Upper lobe of left lung (tissue), 4 donors: ENCODE data around the gene ALDH5A1.

Experiments
- EP300 ChIP-seq, 4 donors: sonication (generic); formaldehyde crosslinking; IDR thresholded peaks; one replicate each; pipeline ENCODE4 v1.5.1; 2017; ENCODE audit warnings: antibody characterized with exemption in 4 of 4, control low read depth in 2 of 4
- POLR2A ChIP-seq, 4 donors: fragments of 450-650 bp; IDR thresholded peaks; one replicate each; pipeline ENCODE4 v1.5.1; 2016 to 2017; ENCODE audit warnings: antibody characterized with exemption in 4 of 4, mild to moderate bottlenecking in 2 of 4
- POLR2AphosphoS5 ChIP-seq, 2 donors: sonication (generic); formaldehyde crosslinking; IDR thresholded peaks; one replicate each; pipeline ENCODE4 v1.5.1; 2017; ENCODE audit warnings: antibody characterized with exemption in 2 of 2
- TF ChIP-seq, protein P1 (sequence below), 6 experiments: fragments of 450-650 bp in 4 of 6; fragments of 200-600 bp in 2 of 6; sonication (generic) in 2 of 6; IDR thresholded peaks; one replicate each; pipeline ENCODE4 v1.5.1; 2016 to 2019; ENCODE audit warnings: antibody characterized with exemption in 6 of 6

DNA sequence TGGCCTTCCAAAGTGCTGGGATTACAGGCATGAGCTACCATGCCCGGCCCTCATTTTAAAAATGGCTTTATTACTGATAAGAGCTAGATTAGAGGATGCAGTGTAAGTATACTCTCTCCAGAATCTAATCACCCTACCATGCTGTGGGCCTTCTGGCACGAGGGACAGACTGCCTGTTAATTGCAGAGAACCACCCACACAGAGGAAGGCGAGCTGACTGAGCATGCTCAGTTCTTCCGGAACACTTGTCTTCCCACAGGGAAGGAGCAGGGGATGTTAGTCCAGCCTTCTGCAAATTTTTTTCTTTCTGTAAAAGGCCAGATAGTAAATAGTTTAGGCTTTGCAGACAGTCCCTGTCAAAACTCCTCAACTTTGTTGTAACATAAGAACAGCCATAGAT, 48.9 kb downstream of the ALDH5A1 start:
- TF ChIP-seq, protein P1, sequence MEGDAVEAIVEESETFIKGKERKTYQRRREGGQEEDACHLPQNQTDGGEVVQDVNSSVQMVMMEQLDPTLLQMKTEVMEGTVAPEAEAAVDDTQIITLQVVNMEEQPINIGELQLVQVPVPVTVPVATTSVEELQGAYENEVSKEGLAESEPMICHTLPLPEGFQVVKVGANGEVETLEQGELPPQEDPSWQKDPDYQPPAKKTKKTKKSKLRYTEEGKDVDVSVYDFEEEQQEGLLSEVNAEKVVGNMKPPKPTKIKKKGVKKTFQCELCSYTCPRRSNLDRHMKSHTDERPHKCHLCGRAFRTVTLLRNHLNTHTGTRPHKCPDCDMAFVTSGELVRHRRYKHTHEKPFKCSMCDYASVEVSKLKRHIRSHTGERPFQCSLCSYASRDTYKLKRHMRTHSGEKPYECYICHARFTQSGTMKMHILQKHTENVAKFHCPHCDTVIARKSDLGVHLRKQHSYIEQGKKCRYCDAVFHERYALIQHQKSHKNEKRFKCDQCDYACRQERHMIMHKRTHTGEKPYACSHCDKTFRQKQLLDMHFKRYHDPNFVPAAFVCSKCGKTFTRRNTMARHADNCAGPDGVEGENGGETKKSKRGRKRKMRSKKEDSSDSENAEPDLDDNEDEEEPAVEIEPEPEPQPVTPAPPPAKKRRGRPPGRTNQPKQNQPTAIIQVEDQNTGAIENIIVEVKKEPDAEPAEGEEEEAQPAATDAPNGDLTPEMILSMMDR (IDR thresholded peaks at IDR 0.05), result no peak
- no peak for TF ChIP-seq POLR2AphosphoS5 (IDR thresholded peaks at IDR 0.05)
- no peak for TF ChIP-seq EP300 (IDR thresholded peaks at IDR 0.05)
- no peak for TF ChIP-seq POLR2A (IDR thresholded peaks at IDR 0.05)
